B cell (primary cell): ENCODE measurements around the gene OR2M5.

Experiments used
- EZH2 ChIP-seq: IDR thresholded peaks from 2 replicates; pipeline ENCODE4 v1.6.1; 2012; ENCODE audit warnings: borderline replicate concordance, low read depth, mild to moderate bottlenecking, moderate library complexity, low read length; ENCODE audit not compliant: insufficient read depth, poor library complexity, severe bottlenecking
- TF ChIP-seq, protein P1 (sequence below): fragments of 200-600 bp; IDR thresholded peaks from one replicate; pipeline ENCODE4 v1.8.0; 2022; ENCODE audit warnings: antibody characterized with exemption, mild to moderate bottlenecking

DNA sequence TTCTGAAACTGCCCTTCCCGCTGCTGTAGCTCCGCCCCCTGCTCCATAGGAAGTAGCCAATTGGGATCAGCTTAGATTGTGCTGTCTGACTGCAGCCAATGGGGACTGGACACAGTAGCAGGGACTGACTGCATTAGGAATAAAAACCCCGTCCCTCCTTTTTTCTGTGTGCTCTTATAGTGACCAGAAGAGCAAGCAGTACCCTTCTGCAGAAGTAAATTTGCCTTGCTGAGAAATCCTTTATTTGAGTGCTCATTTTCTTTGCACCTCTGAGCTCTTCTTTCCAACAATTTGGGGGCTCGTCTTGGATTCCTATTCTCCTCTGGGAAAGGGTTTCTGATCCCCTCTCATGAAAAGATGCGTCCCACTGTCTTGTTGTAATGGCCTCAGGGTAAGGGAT is 33.8 kb upstream of the OR2M5 start:
- TF ChIP-seq EZH2: no peak
- TF ChIP-seq, protein P1, sequence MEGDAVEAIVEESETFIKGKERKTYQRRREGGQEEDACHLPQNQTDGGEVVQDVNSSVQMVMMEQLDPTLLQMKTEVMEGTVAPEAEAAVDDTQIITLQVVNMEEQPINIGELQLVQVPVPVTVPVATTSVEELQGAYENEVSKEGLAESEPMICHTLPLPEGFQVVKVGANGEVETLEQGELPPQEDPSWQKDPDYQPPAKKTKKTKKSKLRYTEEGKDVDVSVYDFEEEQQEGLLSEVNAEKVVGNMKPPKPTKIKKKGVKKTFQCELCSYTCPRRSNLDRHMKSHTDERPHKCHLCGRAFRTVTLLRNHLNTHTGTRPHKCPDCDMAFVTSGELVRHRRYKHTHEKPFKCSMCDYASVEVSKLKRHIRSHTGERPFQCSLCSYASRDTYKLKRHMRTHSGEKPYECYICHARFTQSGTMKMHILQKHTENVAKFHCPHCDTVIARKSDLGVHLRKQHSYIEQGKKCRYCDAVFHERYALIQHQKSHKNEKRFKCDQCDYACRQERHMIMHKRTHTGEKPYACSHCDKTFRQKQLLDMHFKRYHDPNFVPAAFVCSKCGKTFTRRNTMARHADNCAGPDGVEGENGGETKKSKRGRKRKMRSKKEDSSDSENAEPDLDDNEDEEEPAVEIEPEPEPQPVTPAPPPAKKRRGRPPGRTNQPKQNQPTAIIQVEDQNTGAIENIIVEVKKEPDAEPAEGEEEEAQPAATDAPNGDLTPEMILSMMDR: no peak
